NOMO-1 treated with DMSO at 0.1 percent for 48 hours (cell line): ENCODE measurements around the gene LRRK1.
A peak's percentile ranks its signal among the peaks of the same experiment; 100 is the strongest.

Experiments used
- DNase-seq: peaks from one replicate; lab custom pipeline; 2025; ENCODE audit not compliant: unreplicated experiment; lab: John Stamatoyannopoulos, UW

Gene LRRK1, protein sequence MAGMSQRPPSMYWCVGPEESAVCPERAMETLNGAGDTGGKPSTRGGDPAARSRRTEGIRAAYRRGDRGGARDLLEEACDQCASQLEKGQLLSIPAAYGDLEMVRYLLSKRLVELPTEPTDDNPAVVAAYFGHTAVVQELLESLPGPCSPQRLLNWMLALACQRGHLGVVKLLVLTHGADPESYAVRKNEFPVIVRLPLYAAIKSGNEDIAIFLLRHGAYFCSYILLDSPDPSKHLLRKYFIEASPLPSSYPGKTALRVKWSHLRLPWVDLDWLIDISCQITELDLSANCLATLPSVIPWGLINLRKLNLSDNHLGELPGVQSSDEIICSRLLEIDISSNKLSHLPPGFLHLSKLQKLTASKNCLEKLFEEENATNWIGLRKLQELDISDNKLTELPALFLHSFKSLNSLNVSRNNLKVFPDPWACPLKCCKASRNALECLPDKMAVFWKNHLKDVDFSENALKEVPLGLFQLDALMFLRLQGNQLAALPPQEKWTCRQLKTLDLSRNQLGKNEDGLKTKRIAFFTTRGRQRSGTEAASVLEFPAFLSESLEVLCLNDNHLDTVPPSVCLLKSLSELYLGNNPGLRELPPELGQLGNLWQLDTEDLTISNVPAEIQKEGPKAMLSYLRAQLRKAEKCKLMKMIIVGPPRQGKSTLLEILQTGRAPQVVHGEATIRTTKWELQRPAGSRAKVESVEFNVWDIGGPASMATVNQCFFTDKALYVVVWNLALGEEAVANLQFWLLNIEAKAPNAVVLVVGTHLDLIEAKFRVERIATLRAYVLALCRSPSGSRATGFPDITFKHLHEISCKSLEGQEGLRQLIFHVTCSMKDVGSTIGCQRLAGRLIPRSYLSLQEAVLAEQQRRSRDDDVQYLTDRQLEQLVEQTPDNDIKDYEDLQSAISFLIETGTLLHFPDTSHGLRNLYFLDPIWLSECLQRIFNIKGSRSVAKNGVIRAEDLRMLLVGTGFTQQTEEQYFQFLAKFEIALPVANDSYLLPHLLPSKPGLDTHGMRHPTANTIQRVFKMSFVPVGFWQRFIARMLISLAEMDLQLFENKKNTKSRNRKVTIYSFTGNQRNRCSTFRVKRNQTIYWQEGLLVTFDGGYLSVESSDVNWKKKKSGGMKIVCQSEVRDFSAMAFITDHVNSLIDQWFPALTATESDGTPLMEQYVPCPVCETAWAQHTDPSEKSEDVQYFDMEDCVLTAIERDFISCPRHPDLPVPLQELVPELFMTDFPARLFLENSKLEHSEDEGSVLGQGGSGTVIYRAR (N-terminal part only)

DNA sequence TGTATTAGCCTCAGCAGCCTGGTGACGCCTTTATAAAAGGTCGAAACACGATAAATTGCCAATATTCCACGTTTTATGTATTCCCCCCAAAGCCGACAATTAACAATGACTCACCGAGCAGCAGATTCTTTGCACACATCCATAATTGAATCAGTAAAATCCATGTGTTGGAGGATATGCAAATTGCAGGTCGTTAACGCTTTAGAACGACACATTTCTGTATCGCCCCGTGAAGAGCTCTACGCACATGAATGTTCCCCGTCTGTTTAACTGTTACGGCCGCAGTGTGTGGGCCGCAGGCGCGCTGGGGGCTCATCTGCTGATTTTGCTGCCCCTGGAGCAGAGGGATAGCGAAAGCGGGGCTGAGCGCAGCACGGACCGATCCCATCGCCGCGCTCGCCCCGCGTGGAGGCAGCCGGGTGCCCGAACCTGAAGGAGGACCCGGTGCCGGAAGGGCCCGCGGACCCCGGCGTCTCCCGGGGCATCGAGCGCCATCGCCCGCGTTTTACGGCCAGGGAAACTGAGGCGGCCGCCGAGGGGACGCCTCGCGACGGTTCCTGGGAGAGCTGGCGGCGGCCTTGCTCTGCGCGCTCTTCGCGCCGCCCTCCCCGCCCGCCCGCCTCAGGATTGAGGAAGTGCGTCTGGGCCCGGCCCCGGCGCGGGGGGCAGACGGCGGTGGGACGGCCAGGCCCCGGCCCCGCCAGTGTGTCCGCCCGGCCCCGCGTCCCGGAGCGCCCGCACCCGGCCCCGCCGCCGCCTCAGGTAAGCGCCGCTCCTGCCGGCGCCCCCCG, at the start of gene LRRK1:
Gene LRRK1 (plus strand): TSS at position 668 of the 791 bp plus-strand sequence. CDS start 5,276 bp downstream, outside the sequence.
- DNase-seq = peak; percentile 60

DNA sequence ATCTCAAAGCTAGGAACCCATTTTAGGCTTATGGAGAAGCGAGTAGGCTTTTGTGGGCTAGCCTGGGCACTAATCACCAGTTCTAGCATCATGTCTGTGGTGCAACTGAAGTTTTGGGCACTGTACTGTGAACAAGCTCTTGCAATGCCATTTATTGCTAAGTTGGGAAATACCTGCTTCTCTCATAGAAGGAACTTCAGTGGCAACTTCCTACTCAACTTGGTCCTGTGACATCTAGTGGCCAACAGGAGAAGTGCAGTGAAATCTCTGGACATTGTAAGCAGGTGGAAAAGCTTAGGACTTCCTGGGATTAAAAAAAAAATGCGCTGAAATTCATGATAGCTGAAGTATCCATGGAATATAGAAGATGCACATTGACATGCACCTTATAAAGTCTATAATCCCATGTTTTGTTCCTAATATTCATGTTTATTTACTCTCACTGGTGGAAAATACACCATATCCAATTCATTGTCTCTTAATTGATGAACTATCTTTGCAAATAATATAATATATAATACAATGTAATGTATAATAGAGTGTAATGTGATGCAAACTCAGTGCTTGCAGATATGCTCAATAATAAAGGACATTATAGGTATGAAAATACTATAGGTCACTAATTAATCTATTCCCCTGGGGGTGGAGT, 46.0 kb upstream of the LRRK1 start:
- peak; percentile 94 for DNase-seq

DNA sequence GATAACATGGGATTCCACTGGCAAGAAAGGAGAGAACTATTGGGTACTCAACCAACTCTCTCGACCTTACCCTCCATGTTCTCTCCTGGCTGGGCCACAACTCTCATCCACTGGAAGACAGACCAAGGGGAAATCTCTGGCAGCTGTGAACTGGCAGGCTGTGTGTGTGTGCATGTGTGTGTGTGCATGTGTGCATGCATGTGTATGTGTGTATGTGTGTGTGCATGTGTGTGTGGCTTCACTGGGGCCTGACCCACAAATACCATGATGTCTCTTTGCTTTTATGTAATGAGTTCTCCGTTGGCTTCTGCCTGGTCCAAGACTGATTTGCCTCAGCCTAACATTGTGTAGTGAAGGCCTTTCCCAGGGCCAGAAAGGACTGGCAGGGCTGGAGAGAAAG, 43.7 kb upstream of the LRRK1 start:
- no peak for DNase-seq

DNA sequence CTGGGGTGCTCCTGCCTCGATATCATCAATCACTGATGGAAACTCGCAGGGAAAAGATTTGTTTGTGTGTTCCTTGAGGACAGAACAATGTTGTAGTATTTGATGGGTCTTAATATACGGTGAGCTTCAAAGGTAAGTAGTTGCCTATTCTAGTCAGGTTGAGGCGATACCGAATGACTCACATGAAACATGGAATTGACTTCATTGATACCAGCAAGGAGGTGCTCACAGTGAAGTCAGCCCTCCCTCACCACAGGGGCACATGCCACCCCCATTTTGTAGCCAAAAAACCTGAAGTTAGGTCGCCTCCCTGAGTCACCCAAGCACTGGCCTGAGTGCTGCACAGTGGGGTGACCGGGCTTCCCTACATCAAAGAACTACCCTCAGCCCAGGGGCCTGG, 43.2 kb upstream of the LRRK1 start:
- DNase-seq = no peak

GRCh38 chr15:100877551-100877950, 41.6 kb upstream of the LRRK1 start:
- no peak for DNase-seq

GRCh38 chr15:100878130-100878529, 41.0 kb upstream of the LRRK1 start:
- no peak for DNase-seq

DNA sequence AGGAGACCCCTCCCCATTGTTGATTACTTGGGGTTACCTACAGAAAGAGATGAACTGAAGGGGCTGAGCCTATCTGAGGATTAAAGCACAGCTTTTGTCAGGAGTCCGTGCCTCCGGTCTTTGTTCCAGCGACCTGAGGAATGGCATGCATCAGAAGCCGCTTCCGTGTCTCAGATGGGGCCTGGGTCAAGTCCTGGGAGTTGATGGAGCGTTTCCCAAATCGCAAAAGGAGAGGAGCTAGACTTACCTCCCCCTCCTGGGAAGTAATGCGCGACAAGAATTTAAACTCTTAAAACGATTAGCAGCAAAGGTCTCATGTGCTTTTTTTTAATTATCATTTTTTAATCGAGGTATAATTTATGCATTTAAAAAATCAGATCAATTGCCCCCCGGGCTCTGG, 40.5 kb upstream of the LRRK1 start:
- no peak for DNase-seq

- DNase-seq = no peak
Observed at GRCh38 chr15:100879061-100879463, 40.1 kb upstream of the LRRK1 start.

DNA sequence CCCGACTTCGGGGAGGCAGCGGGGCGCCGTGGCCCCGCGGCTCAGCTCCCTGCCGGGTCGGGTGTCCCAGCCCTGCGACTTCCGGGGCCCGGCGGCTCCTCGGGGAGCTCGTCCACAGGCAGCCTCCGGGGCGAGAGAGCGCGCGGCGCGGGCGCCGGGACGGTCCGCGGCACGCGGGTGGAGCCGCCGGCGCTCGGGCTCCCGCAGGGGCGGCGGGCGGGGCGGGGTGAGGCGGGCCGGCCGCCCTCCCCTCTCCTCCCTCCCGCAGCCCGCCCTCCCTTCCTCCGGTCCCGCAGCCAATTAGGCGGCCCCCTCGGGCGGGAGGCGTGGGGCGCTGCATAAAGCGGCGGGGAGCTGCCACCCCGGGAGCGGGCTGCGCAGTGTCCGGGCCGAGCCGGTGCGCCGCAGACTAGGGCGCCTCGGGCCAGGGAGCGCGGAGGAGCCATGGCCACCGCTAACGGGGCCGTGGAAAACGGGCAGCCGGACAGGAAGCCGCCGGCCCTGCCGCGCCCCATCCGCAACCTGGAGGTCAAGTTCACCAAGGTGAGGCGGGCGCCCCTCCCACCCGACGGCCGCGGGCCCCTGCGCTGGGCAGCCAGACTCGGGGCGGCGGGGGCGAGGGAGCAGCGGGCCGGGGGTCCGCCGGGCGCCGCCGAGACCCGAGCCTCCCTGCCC, 39.6 kb upstream of the LRRK1 start, which contains the start of gene ALDH1A3:
Gene ALDH1A3 (plus strand): TSS at position 368 of the 675 bp plus-strand sequence. CDS start 77 bp downstream, at position 445.
- DNase-seq = no peak

DNA sequence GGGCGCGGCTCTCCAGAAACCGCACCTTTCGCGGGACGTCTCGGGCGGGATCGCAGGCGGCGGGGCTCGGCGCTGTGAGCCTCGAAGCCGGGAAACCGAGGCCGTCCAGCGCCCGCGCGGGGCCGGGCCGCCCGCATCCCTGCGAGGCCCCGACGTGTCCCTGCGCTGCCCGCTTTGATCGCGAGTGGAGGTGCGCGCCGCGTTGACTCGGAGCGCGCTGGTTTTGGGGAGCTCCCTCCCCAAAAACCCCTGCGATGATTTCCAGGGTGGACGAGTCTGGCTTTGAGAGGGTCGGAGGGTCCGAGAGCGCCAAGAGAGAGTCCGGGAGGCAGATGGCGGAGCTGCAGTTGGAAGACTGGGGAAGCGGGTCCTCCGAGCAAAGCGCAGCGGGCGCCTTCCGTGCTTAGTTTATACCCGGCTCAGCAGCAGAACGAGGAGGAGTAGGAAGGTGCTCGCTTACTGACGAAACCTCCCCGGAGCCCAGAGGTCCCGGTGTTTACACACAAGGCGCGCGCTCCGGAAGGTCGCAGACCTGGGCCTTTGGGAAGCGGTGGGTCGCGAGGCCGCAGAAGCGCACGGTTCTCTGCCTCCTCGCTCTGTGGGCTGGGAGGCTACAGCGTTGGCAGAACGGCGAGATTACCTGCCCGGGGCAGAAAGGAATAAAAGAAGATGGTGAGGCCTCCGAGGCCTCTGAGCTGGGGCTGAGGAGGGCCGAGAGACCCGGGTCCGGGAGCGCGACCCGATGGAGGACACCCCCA, 38.8 kb upstream of the LRRK1 start:
- no peak for DNase-seq

- DNase-seq = no peak
Observed at GRCh38 chr15:100880897-100881242, 38.3 kb upstream of the LRRK1 start.

- DNase-seq = no peak
Observed at GRCh38 chr15:100881573-100882336, 37.4 kb upstream of the LRRK1 start.

GRCh38 chr15:100885116-100885515, 34.0 kb upstream of the LRRK1 start:
- no peak for DNase-seq

- no peak for DNase-seq
Observed at GRCh38 chr15:100885811-100886210, 33.3 kb upstream of the LRRK1 start.

DNA sequence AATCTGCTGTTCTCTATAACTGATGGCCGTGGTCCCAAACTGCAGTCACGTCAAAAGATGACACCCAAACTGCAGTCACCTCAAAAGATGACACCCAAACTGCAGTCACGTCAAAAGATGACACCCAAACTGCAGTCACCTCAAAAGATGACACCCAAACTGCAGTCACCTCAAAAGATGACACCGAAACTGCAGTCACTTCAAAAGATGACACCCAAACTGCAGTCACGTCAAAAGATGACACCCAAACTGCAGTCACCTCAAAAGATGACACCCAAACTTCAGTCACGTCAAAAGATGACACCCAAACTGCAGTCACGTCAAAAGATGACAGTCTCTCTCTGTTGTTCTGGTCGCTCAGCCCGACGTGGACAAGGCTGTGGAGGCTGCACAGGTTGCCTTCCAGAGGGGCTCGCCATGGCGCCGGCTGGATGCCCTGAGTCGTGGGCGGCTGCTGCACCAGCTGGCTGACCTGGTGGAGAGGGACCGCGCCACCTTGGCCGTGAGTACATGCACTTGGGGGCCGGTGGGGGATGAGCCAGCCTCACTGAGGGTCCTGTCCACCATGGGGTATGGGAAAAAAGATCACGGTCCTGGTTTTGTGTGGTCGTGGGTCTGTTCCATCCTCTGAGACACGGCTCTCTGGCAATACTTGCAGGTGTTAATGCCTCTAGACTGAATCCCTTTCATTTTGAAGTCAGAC, 31.8 kb upstream of the LRRK1 start:
- no peak for DNase-seq

DNA sequence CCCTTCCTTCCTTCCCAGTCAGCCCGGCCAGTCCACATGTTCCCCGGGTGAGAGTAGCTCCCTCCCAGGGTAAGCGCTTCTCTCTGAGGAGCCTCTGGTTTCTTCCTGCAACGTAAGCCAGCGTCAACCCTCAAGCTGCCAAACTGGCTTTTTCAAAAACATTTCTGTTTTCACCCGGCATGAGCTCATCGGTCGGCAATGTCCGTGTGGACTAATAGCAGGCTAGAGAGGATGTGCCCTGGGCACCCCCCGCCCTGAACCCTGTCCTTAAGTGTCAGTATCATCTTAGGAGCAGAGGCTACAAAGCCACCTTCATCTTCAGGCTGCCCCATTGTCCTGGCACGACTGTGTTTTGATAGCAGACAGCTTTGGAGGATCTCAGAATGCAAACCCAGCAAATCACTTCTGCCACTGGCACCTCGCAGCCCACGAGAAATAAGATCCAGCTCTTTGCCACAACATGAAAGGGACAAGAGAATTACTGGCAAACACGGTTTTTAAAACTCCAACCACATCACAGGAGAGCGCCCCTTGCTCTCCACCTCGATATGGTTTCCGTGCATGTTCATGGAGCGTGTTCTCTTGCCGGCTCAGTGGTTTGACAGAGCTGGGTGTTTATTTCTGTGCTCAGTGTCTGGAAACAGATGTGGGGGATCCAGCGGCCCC, 29.6 kb upstream of the LRRK1 start:
- DNase-seq = no peak
